ENCODE results near the gene TIAM1.

GRCh38 chr21:31201144-31201543, 142.9 kb downstream of the TIAM1 start:
- no peak for TF ChIP-seq GATA2 (IDR thresholded peaks at IDR 0.05; ENCODE audit: low read depth, low read length)
- TF ChIP-seq GATA3 (IDR thresholded peaks at IDR 0.05; ENCODE audit: low read depth, low read length), result no peak

Data from SH-SY5Y (cell line).